ENCODE results near the gene CASP3. TPM values are rescaled to one million over a fixed set of nuclear protein-coding genes. Genes with fewer than 3 reads are reported as not detected.
"Not testable (repeated sequence)": the region's sequence is repeated elsewhere in the genome, so short reads cannot be mapped to it uniquely, and the experiment has no call there.

The CASP3 gene
- total RNA-seq, 1 donor from 2014 or later: 11.3 TPM

DNA sequence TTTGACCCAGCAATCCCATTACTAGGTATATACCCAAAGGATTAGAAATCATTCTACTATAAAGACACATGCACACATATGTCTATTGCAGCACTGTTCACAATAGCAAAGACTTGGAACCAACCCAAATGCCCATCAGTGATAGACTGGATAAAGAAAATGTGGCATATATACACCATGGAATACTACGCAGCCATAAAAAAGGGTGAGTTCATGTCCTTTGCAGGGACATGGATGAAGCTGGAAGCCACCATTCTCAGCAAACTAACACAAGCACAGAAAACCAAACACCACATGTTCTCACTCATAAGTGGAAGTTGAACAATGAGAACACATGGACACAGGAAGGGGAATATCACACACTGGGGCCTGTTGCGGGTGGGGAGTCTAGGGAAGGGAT is 41.8 kb downstream of the CASP3 start:
- intact Hi-C loops (cut with micrococcal nuclease); DNase-seq; ATAC-seq: not testable (repeated sequence)

DNA sequence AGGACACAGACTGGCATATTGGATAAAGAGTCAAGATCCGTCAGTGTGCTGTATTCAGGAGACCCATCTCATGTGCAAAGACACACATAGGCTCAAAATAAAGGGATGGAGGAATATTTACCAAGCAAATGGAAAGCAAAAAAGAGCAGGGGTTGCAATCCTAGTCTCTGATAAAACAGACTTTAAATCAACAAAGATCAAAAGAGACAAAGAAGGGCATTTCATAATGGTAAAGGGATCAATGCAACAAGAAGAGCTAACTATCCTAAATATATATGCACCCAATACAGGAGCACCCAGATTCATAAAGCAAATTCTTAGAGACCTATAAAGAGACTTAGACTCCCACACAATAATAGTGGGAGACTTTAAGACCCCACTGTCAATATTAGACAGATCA is 46.4 kb downstream of the CASP3 start:
- intact Hi-C loops (cut with micrococcal nuclease); ATAC-seq; DNase-seq: not testable (repeated sequence)

DNA sequence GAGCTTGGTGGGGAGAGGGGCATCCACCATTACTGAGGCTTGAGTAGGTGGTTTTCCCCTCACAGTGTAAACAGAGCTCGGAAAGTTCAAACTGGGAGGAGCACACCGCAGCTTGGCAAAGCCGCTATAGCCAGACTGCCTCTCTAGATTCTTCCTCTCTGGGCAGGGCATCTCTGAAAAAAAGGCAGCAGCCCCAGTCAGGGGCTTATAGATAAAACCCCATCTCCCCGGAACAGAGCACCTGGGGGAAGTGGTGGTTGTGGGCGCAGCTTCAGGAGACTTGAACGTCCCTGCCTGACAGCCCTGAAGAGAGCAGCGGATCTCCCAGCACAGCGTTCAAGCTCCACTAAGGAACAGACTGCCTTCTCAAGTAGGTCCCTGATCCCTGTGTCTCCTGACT is 48.3 kb downstream of the CASP3 start:
- ATAC-seq; DNase-seq; intact Hi-C loops (cut with micrococcal nuclease): not testable (repeated sequence)

DNA sequence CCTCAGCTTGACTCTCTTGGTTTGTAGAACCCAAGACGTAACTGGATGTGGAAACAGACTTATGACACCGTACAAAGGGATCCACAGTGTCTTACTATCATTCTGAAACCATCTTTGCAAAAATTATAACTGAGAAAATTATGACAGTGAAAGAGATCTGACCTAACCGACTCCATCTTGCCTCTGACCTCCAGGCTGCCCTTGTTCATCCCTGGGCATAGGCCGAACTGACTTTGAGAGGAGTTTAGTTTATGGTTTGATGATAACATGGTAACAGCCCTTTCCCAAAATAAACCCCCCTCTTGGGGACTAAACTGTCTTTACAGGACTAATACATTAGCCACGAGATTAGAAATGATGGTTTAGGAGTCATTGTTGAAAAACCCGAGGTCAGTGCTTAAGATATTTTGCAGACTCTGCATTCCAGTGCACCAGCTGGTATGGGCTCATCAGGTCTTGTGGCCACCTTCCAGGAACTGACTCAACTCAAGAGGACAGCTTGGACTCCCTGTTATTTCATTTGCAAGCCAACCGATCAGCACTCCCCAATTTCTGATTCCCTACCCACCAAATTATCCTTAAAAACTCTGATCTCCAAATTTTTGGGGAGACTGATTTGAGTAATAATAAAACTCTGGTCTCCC is 49.6 kb downstream of the CASP3 start:
- DNase-seq (no peak), ATAC-seq (no peak)
- intact Hi-C loops (cut with micrococcal nuclease): no loop called here

DNA sequence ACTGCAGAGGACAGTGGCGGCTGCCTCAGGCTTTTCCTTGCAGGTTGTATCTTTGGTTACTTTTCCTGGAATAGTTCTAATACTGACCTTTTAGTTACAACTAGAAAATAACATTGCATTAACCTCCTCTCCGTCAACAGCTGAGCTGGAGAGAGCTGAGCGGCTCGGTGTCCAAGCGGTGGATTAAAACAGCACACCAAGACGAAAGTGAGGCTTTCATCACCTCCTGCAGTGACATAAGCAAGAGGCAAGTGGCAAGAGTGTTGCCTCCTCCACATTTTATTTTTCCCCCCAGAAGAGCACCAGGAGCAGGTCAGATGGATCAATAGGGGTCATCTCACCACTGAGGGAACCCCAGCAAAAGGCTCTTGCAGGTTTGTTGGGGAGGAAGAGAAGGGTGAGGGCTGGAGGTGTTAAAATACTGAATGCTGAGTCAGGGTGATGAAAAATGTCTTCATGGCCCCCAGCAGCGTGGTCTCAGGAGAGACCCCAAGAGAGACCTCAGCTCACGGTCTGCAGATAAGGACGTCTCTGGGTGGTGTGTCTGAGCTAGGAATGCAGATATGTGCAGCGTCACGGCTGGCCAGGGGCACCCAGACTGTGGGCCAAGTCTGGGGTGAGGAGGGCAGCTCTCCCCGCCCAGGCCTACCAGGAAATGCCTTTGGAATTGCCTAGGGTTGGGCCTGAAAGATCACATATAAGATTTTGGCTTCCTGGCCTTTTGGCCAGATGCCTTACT is 50.3 kb downstream of the CASP3 start:
- ATAC-seq: peak; percentile 52
- DNase-seq: peak; percentile 34
- intact Hi-C loops (cut with micrococcal nuclease): no loop called here

DNA sequence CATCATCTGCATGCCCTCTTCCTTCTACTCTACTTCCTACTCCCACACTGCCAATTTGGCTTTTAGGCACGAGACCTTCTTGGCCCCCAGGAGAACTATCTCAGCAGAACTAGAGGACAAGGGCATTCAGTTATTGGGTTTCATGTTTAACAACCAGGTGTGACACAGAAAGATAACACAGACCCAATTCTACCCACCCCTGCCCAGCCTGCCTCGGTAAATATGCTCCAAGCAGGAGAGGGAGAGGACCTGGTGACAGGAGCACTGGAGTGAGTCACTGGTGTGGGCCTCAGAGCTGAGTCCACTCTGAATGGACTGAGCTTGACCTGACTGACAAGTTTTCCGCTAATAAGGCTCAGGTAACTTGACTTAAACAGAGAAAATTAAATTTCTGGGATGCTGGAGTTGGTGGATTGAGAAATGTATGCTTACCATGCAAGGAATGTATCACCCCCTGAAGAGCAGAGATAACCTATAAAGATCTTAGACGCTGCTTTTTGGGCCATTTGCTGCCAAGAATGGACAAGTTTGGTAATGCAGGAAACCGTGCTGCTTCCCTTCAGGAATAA is 52.5 kb downstream of the CASP3 start:
- no peak for ATAC-seq
- intact Hi-C loops (cut with micrococcal nuclease): no loop called here
- no peak for DNase-seq

DNA sequence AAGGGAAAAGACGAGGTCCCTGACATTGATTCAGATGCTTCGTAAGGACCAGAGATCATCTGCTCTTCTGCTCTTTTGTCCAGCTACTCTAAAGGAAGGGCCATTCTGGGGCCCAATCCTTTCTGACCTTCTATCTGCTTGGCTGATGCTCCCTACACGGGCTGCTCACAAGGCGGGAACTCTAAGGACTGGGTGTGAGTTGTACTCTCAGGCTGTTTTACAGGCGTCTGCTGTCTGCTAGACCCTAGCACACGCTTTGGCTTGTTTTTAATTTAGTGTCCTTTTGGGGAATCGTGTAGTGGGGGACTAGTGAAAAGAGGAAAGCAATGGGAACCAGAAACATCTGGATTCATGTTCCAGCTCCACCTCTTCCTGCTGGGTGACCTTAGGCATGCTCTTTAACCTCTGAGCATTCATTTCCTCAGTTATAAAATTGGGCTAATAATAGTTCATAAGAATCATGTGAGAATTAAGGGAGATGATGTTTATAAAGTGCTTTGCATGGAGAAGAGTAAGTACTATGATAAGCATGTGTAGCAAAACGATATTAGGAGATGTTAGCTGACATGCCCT is 53.1 kb downstream of the CASP3 start:
- intact Hi-C loops (cut with micrococcal nuclease): no loop called here
- DNase-seq (no peak), ATAC-seq (no peak)

DNA sequence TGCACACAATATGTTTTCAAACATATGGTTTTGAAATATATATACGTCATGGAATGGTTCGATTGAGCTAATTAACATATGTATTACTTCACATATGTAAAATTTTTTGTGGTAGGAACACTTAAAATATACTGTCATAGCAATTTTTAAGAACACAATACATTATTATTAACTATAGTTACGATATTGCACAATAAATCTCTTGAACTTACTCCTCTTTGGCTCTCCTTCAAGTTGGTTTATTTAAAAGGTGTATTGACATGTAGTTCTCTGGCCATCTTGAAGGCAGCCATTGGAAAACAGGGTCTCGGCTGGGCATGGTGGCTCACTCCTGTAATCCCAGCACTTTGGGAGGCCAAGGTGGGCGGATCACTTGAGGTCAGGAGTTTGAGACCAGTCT is 53.8 kb downstream of the CASP3 start:
- ATAC-seq (no peak), DNase-seq (no peak)
- intact Hi-C loops (cut with micrococcal nuclease): no loop called here

DNA sequence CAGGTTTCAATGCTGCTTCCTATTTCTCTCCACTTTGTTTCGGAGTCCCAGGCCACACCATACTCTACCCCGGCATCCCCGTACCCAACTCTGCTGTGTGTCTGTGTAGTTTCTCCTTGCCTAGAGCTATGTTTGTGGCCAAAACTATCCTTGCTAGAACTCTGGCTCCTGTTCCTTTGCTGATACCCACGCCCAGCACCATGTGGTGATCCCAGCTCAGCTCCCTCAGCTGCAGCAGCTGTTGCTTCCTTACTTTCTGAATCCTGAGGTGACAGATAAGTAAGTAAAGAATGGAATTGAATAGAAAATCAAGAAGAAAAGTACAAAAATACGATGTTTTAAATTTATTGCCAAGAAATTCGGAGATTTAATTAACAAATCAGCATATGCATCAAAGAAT is 55.8 kb downstream of the CASP3 start:
- intact Hi-C loops (cut with micrococcal nuclease): no loop called here
- ATAC-seq: no peak
- no peak for DNase-seq

DNA sequence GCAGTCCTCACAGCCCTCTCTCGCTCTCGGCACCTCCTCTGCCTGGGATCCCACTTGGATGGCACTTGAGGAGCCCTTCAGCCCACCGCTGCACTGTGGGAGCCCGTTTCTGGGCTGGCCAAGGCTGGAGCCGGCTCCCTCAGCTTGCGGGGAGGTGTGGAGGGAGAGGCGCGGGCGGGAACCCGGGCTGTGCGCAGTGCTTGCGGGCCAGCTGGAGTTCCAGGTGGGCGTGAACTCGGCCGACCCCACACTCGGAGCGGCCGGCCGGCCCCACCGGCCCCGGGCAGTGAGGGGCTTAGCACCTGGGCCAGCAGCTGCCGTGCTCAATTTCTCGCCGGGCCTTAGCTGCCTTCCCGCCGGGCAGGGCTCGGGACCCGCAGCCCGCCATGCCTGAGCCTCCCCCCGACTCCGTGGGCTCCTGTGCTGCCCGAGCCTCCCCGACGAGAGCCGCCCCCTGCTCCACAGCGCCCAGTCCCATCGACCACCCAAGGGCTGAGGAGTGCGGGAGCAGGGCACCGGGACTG is 57.4 kb downstream of the CASP3 start:
- intact Hi-C loops (cut with micrococcal nuclease); ATAC-seq; DNase-seq: not testable (repeated sequence)

DNA sequence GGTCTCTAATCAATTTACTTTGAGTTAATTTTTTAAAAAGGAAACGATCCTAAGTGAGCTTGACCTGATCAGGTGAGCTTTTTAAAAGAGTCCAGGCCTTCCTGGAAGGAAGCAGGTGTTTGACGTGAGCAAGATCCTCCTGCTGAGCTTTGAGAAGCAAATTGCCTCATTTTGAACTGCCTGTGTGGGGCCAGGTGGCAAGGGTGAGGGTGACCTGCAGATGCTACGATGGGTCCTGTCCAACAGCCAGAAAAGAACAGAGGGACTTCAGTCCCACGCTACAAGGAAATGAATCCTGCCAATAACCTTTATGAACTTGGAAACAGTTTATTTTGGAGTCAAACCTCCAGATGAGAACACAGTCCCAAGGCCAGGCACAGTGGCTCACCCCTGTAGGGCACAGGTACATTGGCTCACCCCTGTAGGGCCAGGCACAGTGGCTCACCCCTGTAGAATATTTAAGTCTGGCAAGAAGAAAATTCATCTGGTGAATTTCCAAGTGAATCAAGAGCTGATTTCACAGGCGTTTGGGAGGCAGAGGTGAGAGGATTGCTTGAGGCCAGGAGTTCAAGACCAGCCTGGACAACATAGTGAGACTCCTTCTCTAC is 58.1 kb downstream of the CASP3 start:
- intact Hi-C loops (cut with micrococcal nuclease): no loop called here
- no peak for ATAC-seq
- no peak for DNase-seq

DNA sequence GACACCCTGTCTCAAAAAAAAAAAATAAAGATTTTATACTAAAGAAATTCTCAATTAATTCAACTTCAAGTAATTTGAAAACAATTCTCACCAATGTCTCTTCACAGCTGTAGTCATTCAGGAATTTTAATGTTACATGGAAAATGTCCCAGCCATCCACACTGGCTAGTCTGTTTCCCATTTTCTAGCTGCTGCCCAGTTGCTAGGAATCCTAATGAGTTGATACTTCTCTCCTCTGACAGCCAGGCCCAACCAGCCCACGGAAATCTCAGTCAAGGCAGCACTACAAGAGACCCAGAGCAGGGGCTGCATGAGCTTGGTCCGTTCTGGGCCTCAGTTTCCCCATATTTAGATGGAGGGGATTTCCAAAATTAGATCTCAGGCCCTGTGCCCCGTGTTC is 59.1 kb downstream of the CASP3 start:
- no peak for ATAC-seq
- intact Hi-C loops (cut with micrococcal nuclease): no loop called here

DNA sequence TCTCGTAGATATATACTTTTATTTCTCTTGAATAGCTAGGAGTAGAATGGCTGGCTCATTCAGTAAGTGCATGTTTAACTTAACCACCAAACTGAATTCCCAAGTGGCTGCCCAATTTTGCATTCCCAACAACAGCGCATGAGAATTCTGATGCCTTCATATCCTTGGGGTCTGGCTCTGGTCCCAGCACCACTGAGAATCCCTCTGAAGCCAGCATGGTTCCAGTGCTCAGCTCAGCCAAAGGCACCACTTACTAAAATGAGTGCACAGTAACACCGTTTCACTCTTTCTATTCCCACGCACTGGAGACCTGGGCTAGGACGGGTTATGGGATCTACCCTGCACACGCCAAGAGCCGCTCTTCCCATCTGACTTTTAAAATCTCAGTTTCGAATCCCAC is 60.4 kb downstream of the CASP3 start:
- no peak for DNase-seq
- intact Hi-C loops (cut with micrococcal nuclease): no loop called here

More for the DNA sequence above, 59.1 kb downstream of the CASP3 start:
- no peak for DNase-seq

DNA sequence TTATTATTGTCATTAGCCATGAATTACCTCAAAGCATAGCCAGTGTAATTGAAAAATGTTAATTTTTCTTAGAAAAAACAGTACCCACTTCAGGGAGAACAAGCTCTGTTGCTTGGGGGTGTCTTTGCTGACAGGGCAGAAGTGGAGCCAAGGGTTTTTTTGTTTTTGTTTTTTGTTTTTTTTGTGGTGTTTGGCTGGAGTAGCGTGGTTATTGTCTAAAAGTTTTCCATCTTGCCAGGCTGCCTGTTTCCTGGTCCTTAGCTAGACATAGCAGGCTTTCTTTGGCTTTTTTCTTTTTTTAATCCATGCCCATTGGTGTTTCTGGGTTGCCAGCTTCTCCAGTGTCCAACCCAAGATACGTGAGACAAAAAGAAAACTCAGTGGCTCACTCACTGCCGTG is 61.5 kb downstream of the CASP3 start:
- ATAC-seq: no peak
- intact Hi-C loops (cut with micrococcal nuclease): no loop called here

More for the DNA sequence above, 60.4 kb downstream of the CASP3 start:
- ATAC-seq: no peak

DNA sequence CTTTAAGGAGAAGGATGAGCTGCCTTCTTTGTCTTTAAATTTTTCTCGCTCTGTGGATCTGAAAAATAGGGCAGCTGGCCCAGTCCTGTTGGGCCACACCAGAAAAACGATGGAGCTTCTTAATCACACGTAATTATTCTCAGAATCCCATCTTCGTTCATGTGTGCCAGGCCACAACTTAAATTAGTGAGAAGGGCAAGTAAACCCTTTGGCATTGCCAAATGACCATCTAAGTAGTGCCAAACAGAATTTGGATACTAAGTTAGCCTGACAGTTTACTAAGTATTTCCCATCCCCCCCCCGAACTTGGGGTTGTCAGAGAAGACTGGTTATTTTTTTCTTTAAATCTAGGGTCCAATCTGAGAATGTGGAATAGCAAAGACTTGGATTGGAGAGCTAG is 62.0 kb downstream of the CASP3 start:
- intact Hi-C loops (cut with micrococcal nuclease): no loop called here
- ATAC-seq: no peak
- no peak for DNase-seq

More for the DNA sequence above, 61.5 kb downstream of the CASP3 start:
- DNase-seq: no peak

DNA sequence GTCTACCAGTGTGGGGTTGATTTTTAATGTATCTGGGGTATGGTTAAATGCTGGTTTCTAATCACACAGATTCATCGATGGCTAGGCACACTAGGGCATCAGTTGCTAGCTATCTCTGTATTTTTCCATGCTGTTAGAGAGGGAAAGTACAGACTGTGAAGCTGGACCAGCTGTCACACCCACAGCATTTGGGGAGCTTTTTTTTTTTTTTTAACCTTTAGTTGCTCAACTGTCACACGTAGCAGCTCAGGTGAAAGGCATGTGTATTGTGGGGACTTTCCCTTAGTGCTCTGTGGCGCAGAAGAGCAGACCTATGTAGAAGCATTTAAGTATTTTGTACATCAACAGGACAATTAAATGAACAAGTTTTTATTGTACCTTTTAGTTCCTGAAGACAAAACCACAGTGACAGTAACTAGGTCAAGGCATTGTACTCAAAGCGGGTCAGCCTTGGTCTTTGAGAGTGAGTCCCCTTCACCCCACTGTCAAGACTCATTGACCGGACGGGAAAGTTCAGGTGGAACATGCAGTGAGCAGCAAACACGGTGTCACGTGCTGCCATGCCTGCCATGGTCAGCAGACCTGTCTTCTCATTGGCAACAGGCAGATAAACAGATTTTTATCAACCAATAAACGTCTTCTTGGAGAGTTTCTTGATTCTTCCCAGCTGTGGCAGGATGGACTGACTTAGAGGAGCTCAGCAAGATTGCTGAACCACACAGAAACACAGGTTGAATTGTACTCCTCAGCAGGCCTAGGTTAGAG is 65.3 kb downstream of the CASP3 start:
- DNase-seq: no peak
- intact Hi-C loops (cut with micrococcal nuclease): no loop called here
- no peak for ATAC-seq
